K562 (cell line): Measurements from ENCODE around the gene ABHD12. TPM values are rescaled to one million over a fixed set of nuclear protein-coding genes. Genes with fewer than 3 reads are reported as not detected.

Experiments used
- CBX1 ChIP-seq: sonication (generic); IDR thresholded peaks from 2 replicates; pipeline ENCODE4 v1.6.1; 2016; ENCODE audit warnings: antibody characterized with exemption, low read depth, mild to moderate bottlenecking
- ETV5 ChIP-seq: sonication (generic); formaldehyde crosslinking; IDR thresholded peaks from 2 replicates; pipeline ENCODE4 v1.4.0; 2020; ENCODE audit warnings: low read depth, mild to moderate bottlenecking, missing genetic modification reagents
- ZNF239 ChIP-seq: fragments of 250-450 bp; sonication (Bioruptor Pico); IDR thresholded peaks from 2 replicates; pipeline ENCODE4 v1.4.0; 2020; ENCODE audit warnings: mild to moderate bottlenecking
- polyA plus RNA-seq, 8 experiments: library from polyadenylated mRNA; depleted of rRNA in 4 of 8; stranded (reverse) in 5 of 8; unstranded in 3 of 8; fragments of >200 nt; fragmentation: Nextera tagmentation in 2 of 8; fragmentation: Illumina TruSeq in 1 of 8; extraction: Ambion mirVana in 2 of 8; extraction: Trizol in 1 of 8; gene quantifications; 2 replicates each; pipeline versions ENCODE4 v1.2.1 to v1.2.3, GENCODE V29; 2011 to 2014; ENCODE audit warnings: inconsistent platforms in 1 of 8, missing spikeins in 1 of 8
- total RNA-seq, 7 experiments: library from RNA; depleted of rRNA in 6 of 7; stranded (reverse); fragments of >200 nt in 6 of 7; fragmentation: Illumina TruSeq in 2 of 7; extraction: Trizol in 2 of 7; gene quantifications; 2 replicates each; pipeline versions ENCODE4 v1.2.1 to v1.2.3, GENCODE V29; 2011 to 2021; ENCODE audit warnings: low replicate concordance in 1 of 7
- TF ChIP-seq, protein P1 (sequence below): fragments of 450-650 bp; IDR thresholded peaks from 2 replicates; pipeline ENCODE4 v1.6.1; 2016; ENCODE audit warnings: low read depth

ABHD12 gene
- total and polyA plus RNA-seq, 9 of the 15 experiments (the other 6 are each of a cell fraction or from before 2014, with no cell fraction given), result 0.65 to 15.6 (median 9.1) TPM

- TF ChIP-seq, protein P1, sequence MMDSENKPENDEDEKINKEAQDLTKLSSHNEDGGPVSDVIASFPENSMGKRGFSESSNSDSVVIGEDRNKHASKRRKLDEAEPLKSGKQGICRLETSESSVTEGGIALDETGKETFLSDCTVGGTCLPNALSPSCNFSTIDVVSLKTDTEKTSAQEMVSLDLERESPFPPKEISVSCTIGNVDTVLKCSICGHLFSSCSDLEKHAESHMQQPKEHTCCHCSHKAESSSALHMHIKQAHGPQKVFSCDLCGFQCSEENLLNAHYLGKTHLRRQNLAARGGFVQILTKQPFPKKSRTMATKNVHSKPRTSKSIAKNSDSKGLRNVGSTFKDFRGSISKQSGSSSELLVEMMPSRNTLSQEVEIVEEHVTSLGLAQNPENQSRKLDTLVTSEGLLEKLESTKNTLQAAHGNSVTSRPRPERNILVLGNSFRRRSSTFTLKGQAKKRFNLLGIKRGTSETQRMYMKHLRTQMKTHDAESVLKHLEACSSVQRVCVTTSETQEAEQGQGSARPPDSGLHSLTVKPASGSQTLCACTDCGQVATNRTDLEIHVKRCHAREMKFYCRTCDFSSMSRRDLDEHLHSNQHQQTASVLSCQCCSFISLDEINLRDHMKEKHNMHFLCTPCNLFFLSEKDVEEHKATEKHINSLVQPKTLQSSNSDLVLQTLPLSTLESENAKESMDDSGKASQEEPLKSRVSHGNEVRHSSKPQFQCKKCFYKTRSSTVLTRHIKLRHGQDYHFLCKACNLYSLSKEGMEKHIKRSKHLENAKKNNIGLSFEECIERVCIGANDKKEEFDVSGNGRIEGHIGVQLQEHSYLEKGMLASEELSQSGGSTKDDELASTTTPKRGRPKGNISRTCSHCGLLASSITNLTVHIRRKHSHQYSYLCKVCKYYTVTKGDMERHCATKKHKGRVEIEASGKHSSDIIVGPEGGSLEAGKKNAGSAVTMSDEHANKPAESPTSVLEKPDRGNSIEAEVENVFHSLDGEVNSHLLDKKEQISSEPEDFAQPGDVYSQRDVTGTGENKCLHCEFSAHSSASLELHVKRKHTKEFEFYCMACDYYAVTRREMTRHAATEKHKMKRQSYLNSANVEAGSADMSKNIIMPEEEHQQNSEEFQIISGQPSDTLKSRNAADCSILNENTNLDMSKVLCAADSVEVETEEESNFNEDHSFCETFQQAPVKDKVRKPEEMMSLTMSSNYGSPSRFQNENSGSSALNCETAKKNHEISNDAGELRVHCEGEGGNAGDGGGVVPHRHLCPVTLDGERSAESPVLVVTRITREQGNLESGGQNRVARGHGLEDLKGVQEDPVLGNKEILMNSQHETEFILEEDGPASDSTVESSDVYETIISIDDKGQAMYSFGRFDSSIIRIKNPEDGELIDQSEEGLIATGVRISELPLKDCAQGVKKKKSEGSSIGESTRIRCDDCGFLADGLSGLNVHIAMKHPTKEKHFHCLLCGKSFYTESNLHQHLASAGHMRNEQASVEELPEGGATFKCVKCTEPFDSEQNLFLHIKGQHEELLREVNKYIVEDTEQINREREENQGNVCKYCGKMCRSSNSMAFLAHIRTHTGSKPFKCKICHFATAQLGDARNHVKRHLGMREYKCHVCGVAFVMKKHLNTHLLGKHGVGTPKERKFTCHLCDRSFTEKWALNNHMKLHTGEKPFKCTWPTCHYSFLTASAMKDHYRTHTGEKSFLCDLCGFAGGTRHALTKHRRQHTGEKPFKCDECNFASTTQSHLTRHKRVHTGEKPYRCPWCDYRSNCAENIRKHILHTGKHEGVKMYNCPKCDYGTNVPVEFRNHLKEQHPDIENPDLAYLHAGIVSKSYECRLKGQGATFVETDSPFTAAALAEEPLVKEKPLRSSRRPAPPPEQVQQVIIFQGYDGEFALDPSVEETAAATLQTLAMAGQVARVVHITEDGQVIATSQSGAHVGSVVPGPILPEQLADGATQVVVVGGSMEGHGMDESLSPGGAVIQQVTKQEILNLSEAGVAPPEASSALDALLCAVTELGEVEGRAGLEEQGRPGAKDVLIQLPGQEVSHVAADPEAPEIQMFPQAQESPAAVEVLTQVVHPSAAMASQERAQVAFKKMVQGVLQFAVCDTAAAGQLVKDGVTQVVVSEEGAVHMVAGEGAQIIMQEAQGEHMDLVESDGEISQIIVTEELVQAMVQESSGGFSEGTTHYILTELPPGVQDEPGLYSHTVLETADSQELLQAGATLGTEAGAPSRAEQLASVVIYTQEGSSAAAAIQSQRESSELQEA, result no peak
- no peak for TF ChIP-seq ETV5 (CRISPR knock-in tag)
- no peak for TF ChIP-seq CBX1
- TF ChIP-seq ZNF239 (CRISPR knock-in tag), result no peak
Observed at GRCh38 chr20:25344634-25345033, 46.0 kb downstream of the ABHD12 start (continued).
